H9 (cell line): ENCODE data around the gene GSE1. TPM values are rescaled to one million over a fixed set of nuclear protein-coding genes. Genes with fewer than 3 reads are reported as not detected.

Experiments
- DNase-seq: peaks from one replicate; pipeline ENCODE4 v3.0.0-alpha.2; 2017
- H2AFZ ChIP-seq: one replicate; pipeline ENCODE4 v1.6.1; 2013; ENCODE audit warnings: mild to moderate bottlenecking, low read length, control low read depth, moderate library complexity
- H2AK5ac ChIP-seq: 2 replicates; pipeline ENCODE4 v1.6.1; 2013; ENCODE audit warnings: low read length, control low read depth, mixed read lengths; ENCODE audit not compliant: insufficient read length
- H2BK120ac ChIP-seq: one replicate; pipeline ENCODE4 v1.6.1; 2013; ENCODE audit warnings: low read depth, mild to moderate bottlenecking, low read length, control low read depth, inconsistent platforms; ENCODE audit not compliant: poor library complexity, severe bottlenecking
- H2BK12ac ChIP-seq: 2 replicates; pipeline ENCODE4 v1.6.1; 2013; ENCODE audit warnings: low read length, control low read depth, mixed read lengths, low read depth; ENCODE audit not compliant: insufficient read length
- H2BK15ac ChIP-seq: 2 replicates; pipeline ENCODE4 v1.6.1; 2013; ENCODE audit warnings: low read depth, low read length, control low read depth
- H2BK20ac ChIP-seq: one replicate; pipeline ENCODE4 v1.6.1; 2013; ENCODE audit warnings: low read depth, mild to moderate bottlenecking, low read length, control low read depth, inconsistent platforms; ENCODE audit not compliant: poor library complexity, severe bottlenecking
- H2BK5ac ChIP-seq: 2 replicates; pipeline ENCODE4 v1.6.1; 2013; ENCODE audit warnings: low read length, control low read depth, mixed read lengths; ENCODE audit not compliant: insufficient read length
- H3K14ac ChIP-seq: 2 replicates; pipeline ENCODE4 v1.6.1; 2013; ENCODE audit warnings: low read length, control low read depth; ENCODE audit not compliant: insufficient read depth
- H3K18ac ChIP-seq: 2 replicates; pipeline ENCODE4 v1.6.1; 2013; ENCODE audit warnings: low read depth, mild to moderate bottlenecking, mixed read lengths, low read length, control low read depth; ENCODE audit not compliant: insufficient read length
- H3K23ac ChIP-seq: 2 replicates; pipeline ENCODE4 v1.6.1; 2013; ENCODE audit warnings: low read length, control low read depth, mixed read lengths, low read depth; ENCODE audit not compliant: insufficient read length
- H3K23me2 ChIP-seq: 2 replicates; pipeline ENCODE4 v1.6.1; 2013; ENCODE audit warnings: low read depth, mild to moderate bottlenecking, mixed read lengths, low read length, control low read depth; ENCODE audit not compliant: insufficient read length, poor library complexity, severe bottlenecking
- H3K27ac ChIP-seq: 2 replicates; pipeline ENCODE4 v1.5.1; 2013; ENCODE audit warnings: low read length, control low read depth, mixed read lengths, low read depth; ENCODE audit not compliant: insufficient read length
- H3K27me3 ChIP-seq: 2 replicates; pipeline ENCODE4 v1.6.1; 2013; ENCODE audit warnings: low read length, control low read depth, inconsistent platforms; ENCODE audit not compliant: insufficient read depth
- H3K4ac ChIP-seq: 2 replicates; pipeline ENCODE4 v1.6.1; 2013; ENCODE audit warnings: low read depth, mild to moderate bottlenecking, control low read depth, inconsistent platforms, low read length, moderate library complexity
- H3K4me1 ChIP-seq: 2 replicates; pipeline ENCODE4 v1.6.1; 2013; ENCODE audit warnings: low read length, control low read depth, inconsistent platforms; ENCODE audit not compliant: insufficient read depth
- H3K4me2 ChIP-seq: 2 replicates; pipeline ENCODE4 v1.6.1; 2013; ENCODE audit warnings: low read length, control low read depth, mixed read lengths; ENCODE audit not compliant: insufficient read length, insufficient read depth
- H3K56ac ChIP-seq: 2 replicates; pipeline ENCODE4 v1.6.1; 2013; ENCODE audit warnings: low read depth, mild to moderate bottlenecking, mixed read lengths, low read length, control low read depth; ENCODE audit not compliant: insufficient read length
- H3K79me1 ChIP-seq: 2 replicates; pipeline ENCODE4 v1.6.1; 2013; ENCODE audit warnings: low read depth, mild to moderate bottlenecking, moderate library complexity, low read length, control low read depth, inconsistent platforms; ENCODE audit not compliant: insufficient read depth, poor library complexity, severe bottlenecking
- H3K79me2 ChIP-seq: 2 replicates; pipeline ENCODE4 v1.6.1; 2013; ENCODE audit warnings: low read length, control low read depth, inconsistent platforms; ENCODE audit not compliant: insufficient read depth
- H3K9ac ChIP-seq: 2 replicates; pipeline ENCODE4 v1.6.1; 2013; ENCODE audit warnings: low read length, control low read depth, mixed read lengths; ENCODE audit not compliant: insufficient read length; ENCODE audit errors: extremely low read depth
- H3K9me3 ChIP-seq: one replicate; pipeline ENCODE4 v1.6.1; 2013; ENCODE audit warnings: low read depth, low read length, inconsistent platforms; ENCODE audit not compliant: control insufficient read depth
- H3T11ph ChIP-seq: one replicate; pipeline ENCODE4 v1.6.1; 2013; ENCODE audit warnings: mild to moderate bottlenecking, low read length, control low read depth, inconsistent platforms
- H4K20me1 ChIP-seq: one replicate; pipeline ENCODE4 v1.6.1; 2013; ENCODE audit not compliant: control insufficient read depth, insufficient read length, insufficient read depth
- H4K5ac ChIP-seq: 2 replicates; pipeline ENCODE4 v1.6.1; 2013; ENCODE audit warnings: low read depth, mild to moderate bottlenecking, mixed read lengths, low read length, control low read depth; ENCODE audit not compliant: insufficient read length
- H4K8ac ChIP-seq: replicated peaks from 2 replicates; pipeline ENCODE4 v1.6.1; 2013; ENCODE audit warnings: low read length, control low read depth, mixed read lengths, low read depth; ENCODE audit not compliant: insufficient read length
- H4K91ac ChIP-seq: 2 replicates; pipeline ENCODE4 v1.6.1; 2013; ENCODE audit warnings: low read depth, mild to moderate bottlenecking, moderate library complexity, mixed read lengths, low read length, control low read depth; ENCODE audit not compliant: insufficient read length
- H3K27ac Mint-ChIP-seq, 3 experiments: 2 replicates in 2 of 3; 3 replicates in 1 of 3; pipeline ENCODE4 v1.8.0; 2020 to 2021; ENCODE audit warnings: mixed read lengths in 3 of 3, mild to moderate bottlenecking in 1 of 3, moderate library complexity in 1 of 3
- H3K27me3 Mint-ChIP-seq: 2 replicates; pipeline ENCODE4 v1.8.0; 2021; ENCODE audit warnings: low read depth, mild to moderate bottlenecking, moderate library complexity, mixed read lengths
- H3K36me3 Mint-ChIP-seq, 3 experiments: 2 replicates in 2 of 3; 3 replicates in 1 of 3; pipeline ENCODE4 v1.8.0; 2020 to 2021; ENCODE audit warnings: low read depth in 3 of 3, mixed read lengths in 3 of 3; ENCODE audit not compliant: insufficient read depth in 1 of 3
- H3K4me1 Mint-ChIP-seq, 2 experiments: 2 replicates each; pipeline ENCODE4 v1.8.0; 2020; ENCODE audit warnings: mixed read lengths in 2 of 2
- H3K4me3 Mint-ChIP-seq, 2 experiments: 2 replicates in 1 of 2; 3 replicates in 1 of 2; pipeline ENCODE4 v1.8.0; 2020 to 2021; ENCODE audit warnings: mild to moderate bottlenecking in 2 of 2, mixed read lengths in 2 of 2, moderate library complexity in 1 of 2
- H3K9me3 Mint-ChIP-seq, 2 experiments: 2 replicates in 1 of 2; 3 replicates in 1 of 2; pipeline ENCODE4 v1.8.0; 2020; ENCODE audit warnings: mild to moderate bottlenecking in 2 of 2, mixed read lengths in 2 of 2, moderate library complexity in 1 of 2
- CTCF ChIP-seq: fragments of 200-600 bp; sonication (generic); conservative IDR thresholded peaks from 3 replicates; pipeline ENCODE4 v1.8.0; 2021; ENCODE audit warnings: antibody characterized with exemption, mild to moderate bottlenecking
- WGBS: extraction: QIAGEN DNeasy Blood & Tissue Kit; methylation state at CpG from one replicate; pipeline ENCODE4 v1.1.7; 2013; ENCODE audit warnings: missing lambda C conversion rate, low lambda C conversion rate, mixed read lengths; ENCODE audit not compliant: insufficient read length; ENCODE audit errors: extremely low coverage; 5-methylcytosine and 5-hydroxymethylcytosine counted together
- total RNA-seq: library from RNA; stranded (reverse); gene quantifications from 2 replicates; pipeline ENCODE4 v1.2.1, GENCODE V29; 2021

GSE1 gene
- total RNA-seq, 1 experiment from 2014 or later, result 125 TPM

GRCh38 chr16:85568519-85568918, 44.6 kb upstream of the GSE1 start:
- no peak overlapping the region for H3T11ph ChIP-seq
- no peak for DNase-seq
- H3K9ac ChIP-seq, result no peak overlapping the region
- H3K14ac ChIP-seq, result no peak overlapping the region
- no peak for TF ChIP-seq CTCF
- H3K9me3 Mint-ChIP-seq, result peaks cover 8 to 9% of the 10 kb centered on the region in 2 experiments; a peak in 4 of 5 replicates
- H3K4me2 ChIP-seq, result no peak overlapping the region
- WGBS, result no CpG with 5 or more reads among the region's 8 CpGs
- H3K27ac Mint-ChIP-seq, result no peak overlapping the region
- H2AK5ac ChIP-seq, result no peak overlapping the region
- H3K23ac ChIP-seq, result no peak overlapping the region
- peaks cover 3% of the 10 kb centered on the region; the same call in 1 of the 2 replicates for H3K4me1 ChIP-seq
- no peak overlapping the region for H3K27ac ChIP-seq
- H3K9me3 ChIP-seq, result no peaks in the 10 kb centered on the region
- no peaks in the 10 kb centered on the region for H3K23me2 ChIP-seq
- H4K5ac ChIP-seq, result no peak overlapping the region
- H3K4me1 Mint-ChIP-seq, result peaks cover 63 to 76% of the 10 kb centered on the region in 2 experiments
- no peaks in the 10 kb centered on the region for H3K79me1 ChIP-seq
- peaks cover 9% of the 10 kb centered on the region; the same call in 1 of the 2 replicates for H3K79me2 ChIP-seq
- H3K4ac ChIP-seq, result no peak overlapping the region
- no peak overlapping the region for H2BK5ac ChIP-seq
- H2BK15ac ChIP-seq, result no peak overlapping the region
- H3K56ac ChIP-seq, result no peak overlapping the region
- H2AFZ ChIP-seq, result no peak overlapping the region
- H3K4me3 Mint-ChIP-seq, result no peak overlapping the region
- no peak overlapping the region for H2BK120ac ChIP-seq
- no peak overlapping the region for H4K91ac ChIP-seq
- H2BK12ac ChIP-seq, result no peak overlapping the region
- H2BK20ac ChIP-seq, result no peak overlapping the region
- peaks cover 4 to 21% (median 5%) of the 10 kb centered on the region in 3 experiments; a peak in 6 of 7 replicates for H3K36me3 Mint-ChIP-seq
- no peak overlapping the region for H4K8ac ChIP-seq
- H3K27me3 Mint-ChIP-seq, result peaks cover 4% of the 10 kb centered on the region
- no peaks in the 10 kb centered on the region for H4K20me1 ChIP-seq
- H3K18ac ChIP-seq, result no peak overlapping the region
- H3K27me3 ChIP-seq, result no peaks in the 10 kb centered on the region
